ENCODE measurements around the gene TRPV4.

Gene TRPV4

DNA sequence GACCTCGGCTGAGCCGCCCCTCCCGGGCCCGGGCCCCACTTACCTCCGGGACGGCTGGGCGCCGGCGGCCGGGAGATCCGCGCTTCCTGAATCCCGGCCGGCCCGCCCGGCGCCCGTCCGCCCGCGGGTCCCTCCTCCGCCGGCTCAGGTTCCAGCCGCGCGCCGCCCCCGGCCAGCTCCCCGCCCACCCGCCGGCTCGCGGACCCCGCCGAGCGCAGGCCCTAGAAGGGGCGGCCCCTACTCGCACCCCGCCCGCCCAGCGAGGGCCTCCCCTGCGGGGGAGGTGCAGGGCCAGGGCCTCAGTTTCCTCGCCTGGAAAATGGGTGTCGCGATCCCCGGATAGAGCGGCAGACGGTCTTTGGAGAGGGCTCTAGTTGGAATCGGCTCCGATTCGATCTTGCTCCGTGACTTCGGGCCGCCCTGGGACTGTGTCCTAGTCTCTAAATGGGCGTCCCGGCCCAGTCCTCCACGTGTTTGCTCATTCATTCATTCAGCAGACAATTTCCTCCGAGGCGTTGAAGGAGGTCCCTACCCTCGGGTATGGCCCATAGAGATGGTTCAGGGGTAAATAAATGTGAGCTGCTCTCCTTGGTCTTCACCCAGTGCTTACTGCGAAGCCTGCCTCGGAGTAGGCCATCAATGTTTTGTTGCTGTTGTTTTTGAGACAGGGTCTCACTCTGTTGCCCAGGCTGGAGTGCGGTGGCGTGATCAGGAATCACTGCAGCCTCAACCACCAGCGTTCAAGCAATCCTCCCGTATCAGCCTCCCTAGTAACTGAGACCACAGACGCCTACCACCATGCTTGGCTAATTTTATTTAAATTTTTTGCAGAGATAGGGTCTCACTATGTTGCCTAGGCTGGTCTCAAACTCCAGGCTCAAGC lies at the start of gene TRPV4:
Gene TRPV4 (minus strand): TSS at position 92 of the 883 bp plus-strand sequence. CDS start 18,602 bp downstream, outside the sequence.
- Histone ChIP-seq H3K4me3 (replicated peaks; ENCODE audit: low read depth, low read length) (no peak within 1 kb of the TSS), H3K36me3 (ENCODE audit: control insufficient read depth, insufficient read depth, low read length) (no peaks in the 10 kb centered on the region), H3K27me3 (replicated peaks; ENCODE audit: control insufficient read depth, insufficient read depth, low read length) (peaks cover 4% of the 10 kb centered on the region)
- no peak for DNase-seq (ENCODE audit: extremely low read depth, insufficient read length)
- TF ChIP-seq, protein P1, sequence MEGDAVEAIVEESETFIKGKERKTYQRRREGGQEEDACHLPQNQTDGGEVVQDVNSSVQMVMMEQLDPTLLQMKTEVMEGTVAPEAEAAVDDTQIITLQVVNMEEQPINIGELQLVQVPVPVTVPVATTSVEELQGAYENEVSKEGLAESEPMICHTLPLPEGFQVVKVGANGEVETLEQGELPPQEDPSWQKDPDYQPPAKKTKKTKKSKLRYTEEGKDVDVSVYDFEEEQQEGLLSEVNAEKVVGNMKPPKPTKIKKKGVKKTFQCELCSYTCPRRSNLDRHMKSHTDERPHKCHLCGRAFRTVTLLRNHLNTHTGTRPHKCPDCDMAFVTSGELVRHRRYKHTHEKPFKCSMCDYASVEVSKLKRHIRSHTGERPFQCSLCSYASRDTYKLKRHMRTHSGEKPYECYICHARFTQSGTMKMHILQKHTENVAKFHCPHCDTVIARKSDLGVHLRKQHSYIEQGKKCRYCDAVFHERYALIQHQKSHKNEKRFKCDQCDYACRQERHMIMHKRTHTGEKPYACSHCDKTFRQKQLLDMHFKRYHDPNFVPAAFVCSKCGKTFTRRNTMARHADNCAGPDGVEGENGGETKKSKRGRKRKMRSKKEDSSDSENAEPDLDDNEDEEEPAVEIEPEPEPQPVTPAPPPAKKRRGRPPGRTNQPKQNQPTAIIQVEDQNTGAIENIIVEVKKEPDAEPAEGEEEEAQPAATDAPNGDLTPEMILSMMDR (IDR thresholded peaks at IDR 0.05; ENCODE audit: insufficient read depth, low read length, poor library complexity, severe bottlenecking), result no peak

DNA sequence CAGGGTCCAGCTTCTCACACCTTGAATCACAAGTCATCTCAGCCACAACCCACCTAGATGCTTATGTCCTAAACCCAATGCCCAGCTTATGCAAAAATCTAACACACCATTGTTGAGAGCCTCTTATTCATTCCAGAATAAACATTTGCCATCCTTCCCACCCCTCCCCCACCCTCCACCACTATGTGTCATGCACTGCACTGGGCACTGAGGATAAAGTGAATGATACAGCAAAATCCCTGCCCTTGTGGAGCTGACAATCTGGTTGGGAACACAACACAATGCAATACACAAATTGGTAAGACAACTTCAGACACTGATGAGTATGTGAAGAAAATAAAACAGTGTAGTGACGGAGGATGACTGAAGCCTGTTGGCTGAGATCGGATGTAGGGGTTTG lies 48.6 kb upstream of the TRPV4 start:
- DNase-seq (ENCODE audit: extremely low read depth, insufficient read length), result no peak
- Histone ChIP-seq H3K27me3 (replicated peaks; ENCODE audit: control insufficient read depth, insufficient read depth, low read length) (no peaks in the 10 kb centered on the region), H3K36me3 (ENCODE audit: control insufficient read depth, insufficient read depth, low read length) (no peaks in the 10 kb centered on the region; the same call in 1 of the 2 replicates), H3K4me3 (replicated peaks; ENCODE audit: low read depth, low read length) (no peak overlapping the region)
- TF ChIP-seq, protein P1 (IDR thresholded peaks at IDR 0.05; ENCODE audit: insufficient read depth, low read length, poor library complexity, severe bottlenecking), result no peak

DNA sequence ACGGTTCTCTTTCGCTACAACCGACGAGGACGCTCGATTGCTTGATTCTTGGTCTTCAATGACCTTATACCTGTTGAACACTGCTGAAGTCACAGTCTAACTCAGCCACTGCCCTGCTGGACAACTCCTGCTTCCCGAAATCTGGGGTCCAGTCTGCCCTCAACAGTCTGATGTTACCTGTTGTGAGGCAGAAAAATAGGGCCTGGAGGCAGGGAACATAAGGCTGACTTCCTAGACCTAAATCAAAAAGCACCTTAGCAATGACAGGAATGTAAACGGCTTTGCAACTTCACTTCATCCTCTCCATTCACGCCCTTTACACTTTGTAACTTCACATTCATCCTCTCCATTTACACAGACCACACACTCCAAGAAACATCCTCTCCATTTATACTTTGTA lies 47.7 kb upstream of the TRPV4 start:
- no peaks in the 10 kb centered on the region for H3K27me3 ChIP-seq (replicated peaks; ENCODE audit: control insufficient read depth, insufficient read depth, low read length)
- H3K36me3 ChIP-seq (ENCODE audit: control insufficient read depth, insufficient read depth, low read length), result no peaks in the 10 kb centered on the region; the same call in 1 of the 2 replicates
- H3K4me3 ChIP-seq (replicated peaks; ENCODE audit: low read depth, low read length), result peak overlapping the region; percentile 71
- no peak for DNase-seq (ENCODE audit: extremely low read depth, insufficient read length)
- TF ChIP-seq, protein P1 (IDR thresholded peaks at IDR 0.05; ENCODE audit: insufficient read depth, low read length, poor library complexity, severe bottlenecking), result no peak

DNA sequence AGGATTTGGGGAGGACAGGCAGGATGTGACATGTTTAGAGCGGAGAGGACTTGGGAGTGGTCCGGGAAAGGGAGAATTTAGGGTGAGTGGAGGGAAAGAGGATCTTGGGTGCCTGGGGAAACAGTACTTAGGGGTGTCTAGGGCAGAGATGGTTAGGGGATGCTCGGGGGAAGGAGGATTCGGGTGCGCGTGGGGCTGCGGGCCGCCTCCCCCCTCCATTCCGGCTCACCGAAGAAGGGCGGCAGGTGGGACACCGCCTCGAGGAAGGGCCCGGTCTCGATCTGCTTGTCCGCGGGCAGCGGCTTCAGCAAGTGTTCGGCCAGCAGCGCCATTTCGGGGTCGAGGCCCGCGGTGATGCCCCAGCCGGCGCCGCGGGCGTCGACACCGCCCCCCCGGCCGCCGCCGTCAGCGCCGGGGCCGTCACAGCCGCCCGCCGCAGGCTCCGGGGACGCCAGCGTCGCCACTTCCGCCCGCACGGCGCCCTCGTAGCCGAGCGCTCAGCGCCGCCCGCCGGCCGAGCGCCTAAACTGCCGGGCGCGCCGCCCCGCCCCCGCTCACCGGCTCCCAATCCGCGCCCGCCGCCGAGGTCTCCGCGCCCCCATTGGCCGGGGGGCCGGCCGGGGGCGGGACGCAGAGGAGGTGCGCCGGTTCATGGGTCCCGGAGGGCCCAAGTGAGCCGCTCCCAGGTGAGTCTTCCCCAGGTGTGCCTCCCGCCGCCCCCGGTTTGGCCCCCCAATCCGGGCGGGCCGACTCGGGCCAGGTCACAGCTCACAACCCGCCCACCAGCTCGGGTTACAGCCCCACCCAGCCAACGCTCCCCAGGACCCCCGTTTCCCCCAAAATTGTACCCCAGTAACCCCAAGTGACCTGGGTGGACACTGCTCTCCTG lies 47.1 kb upstream of the TRPV4 start, which contains the start of gene GLTP:
Gene GLTP (minus strand): TSS at position 499 of the 889 bp plus-strand sequence. CDS start 167 bp downstream, at position 332.
- DNase-seq (ENCODE audit: extremely low read depth, insufficient read length), result peak; percentile 92
- peak within 1 kb of the TSS; percentile 90 for H3K4me3 ChIP-seq (replicated peaks; ENCODE audit: low read depth, low read length)
- no peaks in the 10 kb centered on the region for H3K27me3 ChIP-seq (replicated peaks; ENCODE audit: control insufficient read depth, insufficient read depth, low read length)
- TF ChIP-seq, protein P1 (IDR thresholded peaks at IDR 0.05; ENCODE audit: insufficient read depth, low read length, poor library complexity, severe bottlenecking), result no peak
- H3K36me3 ChIP-seq (ENCODE audit: control insufficient read depth, insufficient read depth, low read length), result no peaks in the 10 kb centered on the region; the same call in 1 of the 2 replicates

DNA sequence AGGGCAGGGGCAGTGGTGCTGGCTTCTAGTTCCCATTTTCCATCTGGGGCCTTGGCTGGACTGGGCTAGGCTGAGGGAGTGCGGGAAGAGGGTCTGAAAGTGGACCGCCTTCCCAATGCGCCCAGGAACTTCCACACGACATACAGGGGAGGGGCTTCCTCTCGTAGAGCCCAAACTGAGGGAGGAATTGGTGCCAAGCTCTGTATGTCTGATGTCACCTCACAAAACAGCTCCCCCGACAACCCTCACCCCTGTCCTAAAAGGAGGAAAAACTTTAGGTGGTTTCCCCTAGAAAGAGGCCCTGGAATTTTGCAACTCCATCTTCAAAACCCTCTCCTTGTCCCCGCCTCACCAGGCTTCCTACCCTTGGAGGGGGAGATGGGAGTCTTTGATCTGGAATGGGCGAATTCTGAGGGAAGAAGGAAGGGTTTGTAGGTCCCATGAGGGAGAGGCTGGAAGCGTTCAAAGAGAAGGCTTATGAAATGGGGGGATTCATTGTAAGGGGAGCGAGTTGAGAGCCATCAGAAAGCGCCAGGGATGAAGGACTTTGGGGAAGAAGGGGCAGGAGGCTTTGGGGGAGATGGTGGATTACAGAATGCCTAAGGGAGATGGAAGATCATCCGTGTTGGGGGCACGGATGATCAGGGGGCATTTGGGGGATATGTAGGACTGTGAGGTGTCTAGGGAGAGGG lies 46.3 kb upstream of the TRPV4 start:
- no peak for DNase-seq (ENCODE audit: extremely low read depth, insufficient read length)
- Histone ChIP-seq H3K27me3 (replicated peaks; ENCODE audit: control insufficient read depth, insufficient read depth, low read length) (no peaks in the 10 kb centered on the region), H3K4me3 (replicated peaks; ENCODE audit: low read depth, low read length) (peak overlapping the region; percentile 90), H3K36me3 (ENCODE audit: control insufficient read depth, insufficient read depth, low read length) (no peaks in the 10 kb centered on the region; the same call in 1 of the 2 replicates)
- TF ChIP-seq, protein P1 (IDR thresholded peaks at IDR 0.05; ENCODE audit: insufficient read depth, low read length, poor library complexity, severe bottlenecking), result no peak

All from GM06990 (cell line).